GM23338 (cell line): ENCODE data around the gene OPN1SW. TPM values are rescaled to one million over a fixed set of nuclear protein-coding genes. Genes with fewer than 3 reads are reported as not detected.

Experiments used
- polyA plus RNA-seq: library from polyadenylated mRNA; unstranded; fragments of >200 nt; fragmentation: Nextera tagmentation; extraction: Ambion mirVana; gene quantifications from 2 replicates; pipeline ENCODE4 v1.2.1, GENCODE V29; 2016
- small RNA-seq: library from RNA; depleted of rRNA; stranded (forward); fragments of <200 nt; gene quantifications from one replicate; pipeline ENCODE3, GENCODE V24; 2014; ENCODE audit warnings: low replicate concordance
- total RNA-seq: library from RNA; depleted of rRNA; stranded (reverse); fragments of >200 nt; shearing (Covaris generic); gene quantifications from 2 replicates; pipeline ENCODE4 v1.2.3, GENCODE V29; 2014; rRNA removed

Gene OPN1SW
- total and polyA plus RNA-seq, 2 experiments from 2014 or later: 0.50 TPM; not detected in 1

Small RNA genes within 50 kb of the gene (small RNA-seq; reads per million reads assigned to genes)
- not detected for gene RN7SL81P

Other genes with a start within 250 kb of the OPN1SW start
- gene GARIN1A, start 103.5 kb downstream of the OPN1SW start, total RNA-seq: 0.12 TPM in 1 of 2 replicates, not detected in the other
- gene GARIN1A, start 103.5 kb downstream of the OPN1SW start, polyA plus RNA-seq: 0.10 TPM in 1 of 2 replicates, not detected in the other
- gene CALU, start 36.4 kb downstream of the OPN1SW start, total RNA-seq: 179 and 180 TPM in 2 replicates
- gene CALU, start 36.4 kb downstream of the OPN1SW start, polyA plus RNA-seq: 113 and 136 TPM in 2 replicates
- gene CCDC136, start 16.2 kb upstream of the OPN1SW start, total RNA-seq: 39.9 and 55.7 TPM in 2 replicates
- gene CCDC136, start 16.2 kb upstream of the OPN1SW start, polyA plus RNA-seq: 26.0 and 27.1 TPM in 2 replicates
- 9.4 and 11.8 TPM in 2 replicates for gene FLNC, start 54.6 kb upstream of the OPN1SW start, total RNA-seq
- 0.64 and 0.65 TPM in 2 replicates for gene FLNC, start 54.6 kb upstream of the OPN1SW start, polyA plus RNA-seq
- gene ATP6V1F, start 87.1 kb upstream of the OPN1SW start, total RNA-seq: 60.2 and 66.5 TPM in 2 replicates
- gene ATP6V1F, start 87.1 kb upstream of the OPN1SW start, polyA plus RNA-seq: 271 and 294 TPM in 2 replicates
- 0.76 and 1.3 TPM in 2 replicates for gene KCP, start 134.9 kb upstream of the OPN1SW start, total RNA-seq
- gene KCP, start 134.9 kb upstream of the OPN1SW start, polyA plus RNA-seq: 0.99 and 1.1 TPM in 2 replicates
- 1.1 and 3.7 TPM in 2 replicates for gene IRF5, start 162.1 kb upstream of the OPN1SW start, total RNA-seq
- 0.37 and 1.9 TPM in 2 replicates for gene IRF5, start 162.1 kb upstream of the OPN1SW start, polyA plus RNA-seq